ENCODE results near the gene CLCF1. TPM values are rescaled to one million over a fixed set of nuclear protein-coding genes. Genes with fewer than 3 reads are reported as not detected.

The CLCF1 gene
- total and polyA plus RNA-seq, 2 donors (not counting 3 experiments of a cell fraction or from before 2014, with no cell fraction given), result 5.8 to 6.5 TPM

- intact Hi-C loops (cut with micrococcal nuclease) (loop anchor here (1.0 kb wide), 1 partner anchor 10 kb away; the partner anchor contains the start of gene PPP1CA), dilution Hi-C loops (cut with MboI; ENCODE audit: extremely low pct_ligation_motif_present, low sequenced_read_pairs) (no loop called here)
- TF ChIP-seq JUN (IDR thresholded peaks at IDR 0.05; ENCODE audit: borderline replicate concordance, insufficient read depth, insufficient read length, low read depth) (no peak), EZH2 (IDR thresholded peaks at IDR 0.05; ENCODE audit: borderline replicate concordance, low read depth, low read length, severe bottlenecking) (no peak), CTCF (IDR thresholded peaks at IDR 0.05; ENCODE audit: extremely low read depth in 1 of 2, insufficient read depth in 1 of 2, low read depth in 1 of 2, low read length in 2 of 2) (no peak), POLR2A (IDR thresholded peaks at IDR 0.05; ENCODE audit: low read depth, low read length) (peak; percentile 82), POLR2AphosphoS5 (IDR thresholded peaks at IDR 0.05; ENCODE audit: insufficient read depth, low read depth, low read length) (peak; percentile 94), MYC (IDR thresholded peaks at IDR 0.05; ENCODE audit: low read depth, low read length) (no peak), FOS (IDR thresholded peaks at IDR 0.05; ENCODE audit: borderline replicate concordance, insufficient read depth, low read length) (no peak), GATA2 (IDR thresholded peaks at IDR 0.05; ENCODE audit: insufficient read depth, insufficient read length, low read depth, low read length) (no peak)
- TF ChIP-seq, protein P1, sequence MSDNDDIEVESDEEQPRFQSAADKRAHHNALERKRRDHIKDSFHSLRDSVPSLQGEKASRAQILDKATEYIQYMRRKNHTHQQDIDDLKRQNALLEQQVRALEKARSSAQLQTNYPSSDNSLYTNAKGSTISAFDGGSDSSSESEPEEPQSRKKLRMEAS (IDR thresholded peaks at IDR 0.05; ENCODE audit: insufficient read depth, insufficient read length), result peak; percentile 100
- Histone ChIP-seq H3K9me1 (replicated peaks; ENCODE audit: control insufficient read depth, extremely low read depth, insufficient read depth, low read length) (no peaks in the 10 kb centered on the region), H3K27me3 (ENCODE audit: control insufficient read depth in 2 of 2, insufficient read depth in 2 of 2, low read length in 2 of 2) (no peaks in the 10 kb centered on the region), H3K27ac (ENCODE audit: insufficient read depth, low read depth, low read length) (peak within 1 kb of the TSS; percentile 56), H3K9me3 (replicated peaks; ENCODE audit: control insufficient read depth, insufficient read depth, low read length) (no peaks in the 10 kb centered on the region), H3K4me1 (ENCODE audit: control insufficient read depth, extremely low read depth, insufficient read depth, low read length) (peaks cover 11% of the 10 kb centered on the region), H2AFZ (ENCODE audit: low read depth, low read length) (peak within 1 kb of the TSS; percentile 87), H3K4me2 (ENCODE audit: insufficient read depth, low read length) (peak within 1 kb of the TSS; percentile 90), H4K20me1 (replicated peaks; ENCODE audit: control insufficient read depth, extremely low read depth, insufficient read depth, low read length) (no peaks in the 10 kb centered on the region), H3K79me2 (ENCODE audit: control insufficient read depth, insufficient read depth, low read length) (peaks cover 4% of the 10 kb centered on the region), H3K4me3 (replicated peaks in 1 of 3; ENCODE audit: insufficient read depth in 1 of 3, low read depth in 1 of 3, low read length in 3 of 3) (peak within 1 kb of the TSS; percentile 68 to 80 (median 76)), H3K9ac (replicated peaks; ENCODE audit: extremely low read depth, insufficient read depth, low read length) (peak within 1 kb of the TSS; percentile 79), H3K36me3 (ENCODE audit: control insufficient read depth in 2 of 2, extremely low read depth in 1 of 2, insufficient read depth in 2 of 2, low read length in 2 of 2) (peaks cover 0 to 5% of the 10 kb centered on the region in 2 experiments)
- TSS peak; percentile 47 for BruUV-seq (replicated peaks)
- CTCF ChIA-PET, result interaction anchor here (0.7 to 4.8 kb wide), 14 partner anchors 10 to 113 kb away, joined by 3 to 32 read pairs (median 5); partner anchors contain the start of genes PITPNM1 and PPP1CA
- POLR2A ChIA-PET, result interaction anchor here (0.6 to 1.4 kb wide), 3 partner anchors 10 to 114 kb away, joined by 4 to 11 read pairs (median 8); partner anchors contain the start of genes PITPNM1 and PPP1CA
- DNase-seq (ENCODE audit: low read depth, low spot score) (peak; percentile 90), FAIRE-seq (peak; percentile 90)
Observed at GRCh38 chr11:67391304-67392182, 18.1 kb upstream of the CLCF1 start, which contains the start of gene RAD9A. Gene RAD9A, plus strand, starts transcription at chr11:67391986. Its CDS starts 59 bp downstream, at chr11:67392045.

Data from endothelial cell of umbilical vein (primary cell).